NCI-H187 treated with DMSO at 0.1 percent for 48 hours (cell line): ENCODE measurements around the gene TUBA1B.
A peak's percentile ranks its signal among the peaks of the same experiment; 100 is the strongest.

Source experiments
- DNase-seq: peaks from one replicate; lab custom pipeline; 2025; lab: John Stamatoyannopoulos, UW

Gene TUBA1B

DNA sequence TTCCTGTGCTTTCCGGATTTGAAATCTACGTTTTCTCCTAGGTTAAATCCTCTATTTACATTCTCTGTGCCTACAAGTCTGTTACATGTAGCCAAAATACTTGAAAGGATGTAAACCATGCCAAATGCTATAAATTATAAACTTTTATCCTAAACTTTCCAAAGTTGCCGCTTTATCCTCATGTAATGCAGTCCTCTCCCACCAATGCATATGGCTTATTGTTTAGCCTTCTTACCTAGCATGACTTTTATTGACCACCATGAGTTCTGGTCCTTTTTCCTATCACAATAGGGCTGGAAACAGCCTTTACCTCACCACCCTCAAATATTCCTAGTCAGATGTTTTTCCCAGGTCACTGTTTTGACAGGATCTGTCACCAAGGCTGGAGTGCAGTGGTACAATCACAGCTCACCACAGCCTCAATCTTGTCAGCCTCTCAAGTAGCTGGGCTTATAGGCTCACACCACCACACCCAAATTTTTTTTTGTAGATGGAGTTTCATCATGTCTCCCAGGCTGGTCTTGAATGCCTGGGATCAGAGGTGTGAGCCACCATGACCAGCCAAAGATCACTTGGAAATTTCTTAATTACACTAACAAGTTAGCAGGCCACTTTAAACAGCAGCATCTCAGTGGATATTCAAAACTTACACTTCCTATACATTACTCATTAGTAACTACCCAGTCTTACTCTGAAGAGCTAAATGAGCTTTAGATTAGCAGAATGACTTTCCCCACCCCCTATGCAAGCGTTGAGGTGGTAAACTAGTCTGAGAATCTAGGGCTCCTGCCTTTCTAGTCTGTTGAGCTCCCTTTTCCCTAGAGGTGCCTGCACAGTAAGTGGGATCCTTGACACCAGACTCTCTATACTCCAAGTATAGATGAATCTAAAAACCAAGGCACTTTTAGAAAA is 4.1 kb downstream of the TUBA1B start:
- no peak for DNase-seq

DNA sequence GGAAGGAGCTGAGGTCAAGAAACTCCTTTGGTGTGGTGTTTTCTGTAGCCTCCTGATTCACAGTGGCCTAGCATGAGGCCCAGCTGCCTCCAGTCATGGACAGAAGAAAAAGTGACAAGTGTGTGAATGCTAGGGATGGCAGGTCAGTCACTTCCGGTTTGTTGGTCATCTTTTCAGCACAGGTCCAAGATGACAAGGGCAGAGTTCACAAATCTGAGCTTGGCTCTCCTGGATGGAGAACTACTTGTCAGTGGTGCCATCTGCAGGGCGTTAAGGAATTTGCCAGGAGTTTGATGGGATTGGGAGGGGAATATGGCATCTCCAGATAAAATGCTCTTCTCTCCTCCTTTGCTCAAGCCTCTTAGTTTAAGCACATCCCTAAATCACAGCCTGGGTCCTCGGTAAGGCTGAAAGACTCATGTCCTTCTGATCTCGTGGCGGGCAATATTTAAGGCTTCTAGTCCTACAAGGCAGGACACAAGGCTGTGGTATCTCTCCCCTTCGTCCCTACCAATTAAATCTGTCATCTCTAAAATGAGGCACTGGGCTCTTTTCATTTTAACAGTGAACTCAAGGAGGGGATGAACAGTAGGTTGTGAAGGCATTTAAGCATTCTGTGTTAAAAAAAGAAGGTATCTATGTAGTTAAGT is 10.0 kb downstream of the TUBA1B start:
- DNase-seq, result no peak

DNA sequence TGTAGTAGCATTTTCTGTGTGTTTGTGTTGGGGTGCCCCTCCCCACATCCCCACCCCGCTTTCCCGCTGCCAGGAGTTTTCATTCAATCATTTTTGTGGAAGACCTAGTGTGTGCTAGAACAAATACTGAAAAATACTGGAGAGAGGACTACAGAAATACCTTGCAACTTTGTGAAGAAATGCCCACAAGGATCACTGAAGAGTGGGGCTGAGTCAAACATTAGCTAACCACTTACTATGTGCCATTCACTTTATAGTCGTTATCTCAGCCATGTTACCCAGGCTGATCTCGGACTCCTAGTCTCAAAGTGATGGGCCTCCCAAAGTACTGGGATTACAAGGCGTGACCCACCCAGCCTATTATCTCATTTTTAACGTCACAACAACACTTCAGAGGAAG is 20.0 kb downstream of the TUBA1B start:
- no peak for DNase-seq

DNA sequence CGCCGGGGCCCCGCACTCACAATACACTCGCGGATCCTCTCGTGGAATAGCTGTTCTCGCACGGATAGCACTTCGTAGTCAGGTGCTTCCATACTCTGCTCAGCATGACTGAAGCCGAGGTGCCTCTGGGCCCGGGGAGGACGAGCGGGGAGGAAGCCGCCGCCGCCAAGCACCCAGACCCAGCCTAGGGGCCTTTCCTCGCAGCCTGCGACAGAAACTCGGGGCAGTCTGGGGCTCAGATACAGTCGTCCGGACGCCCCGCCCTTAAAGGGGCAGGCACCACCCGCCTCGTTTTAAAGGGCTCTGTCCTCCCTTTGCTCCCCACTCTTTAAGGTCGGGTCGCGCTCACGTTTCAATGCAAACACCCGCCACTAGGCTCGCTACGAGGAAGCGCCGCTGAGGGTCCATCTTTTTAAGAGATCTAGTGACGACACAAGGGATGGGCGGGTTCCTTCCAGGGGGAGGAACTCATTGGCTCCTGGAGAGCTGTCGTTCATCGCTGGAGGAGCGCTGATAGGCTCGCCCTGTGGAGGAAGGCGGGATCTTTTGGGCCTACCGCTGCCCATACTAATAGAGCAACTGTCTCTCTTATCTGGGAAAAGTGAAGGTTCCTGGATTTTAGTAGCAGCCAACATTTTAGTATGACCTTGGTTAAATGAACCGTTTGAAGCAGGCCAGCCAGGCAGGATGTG is 20.6 kb downstream of the TUBA1B start, which contains the start of gene LMBR1L:
TSS of gene LMBR1L (minus strand) at position 384 of the 692 bp plus-strand sequence. CDS start at position 92, 292 bp downstream.
- peak; percentile 92 for DNase-seq

DNA sequence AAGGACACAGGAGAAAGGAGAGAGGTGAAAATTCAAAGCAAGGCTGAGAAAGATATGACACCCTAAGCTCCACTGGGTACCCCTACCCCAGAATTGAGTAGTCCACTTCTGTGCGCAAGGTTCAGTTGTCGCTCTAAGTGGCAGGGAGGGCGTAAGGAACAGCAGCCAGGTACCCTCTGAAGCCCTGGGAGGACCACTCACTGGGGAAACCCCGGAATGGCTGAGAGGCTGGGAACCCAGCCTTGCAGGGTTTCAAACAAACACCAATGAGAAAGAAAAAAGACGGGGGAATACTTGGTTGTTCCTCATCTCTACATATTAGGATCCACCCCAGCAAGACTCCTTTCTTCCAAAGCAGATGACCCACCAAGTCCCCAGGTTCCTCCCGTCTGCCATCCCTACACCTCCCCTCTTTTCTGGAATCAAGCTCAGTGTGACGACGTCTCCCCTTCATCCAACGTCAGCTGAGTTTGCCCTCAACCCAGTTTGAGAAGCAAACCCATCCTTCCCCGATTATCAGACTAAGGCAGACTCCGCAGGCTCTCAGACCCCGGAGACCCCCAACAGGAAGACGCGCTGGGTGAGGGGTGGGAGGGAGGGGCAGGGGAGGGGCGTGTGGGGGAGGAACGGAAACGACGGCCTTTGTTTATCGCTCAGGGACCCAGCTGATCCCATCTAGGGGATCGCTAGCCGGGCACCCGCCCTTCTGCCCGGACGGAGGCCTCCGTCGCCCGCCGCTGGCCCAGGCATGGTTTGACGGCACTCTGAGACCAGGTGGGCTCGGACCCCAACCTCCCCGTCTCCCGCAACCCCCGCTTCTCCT is 21.3 kb downstream of the TUBA1B start:
- no peak for DNase-seq

DNA sequence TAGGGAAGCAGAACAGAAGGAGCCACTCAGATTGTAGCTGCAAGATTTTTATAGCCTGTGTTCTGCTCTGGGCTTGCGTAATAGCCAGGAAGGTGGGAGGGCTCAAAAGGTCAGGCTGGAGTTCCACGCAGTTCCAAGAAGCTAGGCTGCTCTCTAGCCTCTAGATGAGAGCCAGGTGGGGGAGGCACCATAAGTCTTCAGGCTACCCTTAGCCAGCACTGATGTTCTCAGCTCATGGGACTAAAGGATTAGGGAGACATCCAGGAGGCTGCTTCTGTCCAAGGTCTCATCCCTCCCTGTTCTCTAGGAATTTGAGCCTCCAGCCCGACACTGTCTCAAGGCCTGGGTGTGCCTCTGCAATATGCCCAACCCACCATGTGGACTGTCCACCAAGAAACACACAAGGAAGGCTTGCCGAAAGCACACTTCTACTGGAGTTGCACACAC is 22.2 kb downstream of the TUBA1B start:
- DNase-seq, result no peak

DNA sequence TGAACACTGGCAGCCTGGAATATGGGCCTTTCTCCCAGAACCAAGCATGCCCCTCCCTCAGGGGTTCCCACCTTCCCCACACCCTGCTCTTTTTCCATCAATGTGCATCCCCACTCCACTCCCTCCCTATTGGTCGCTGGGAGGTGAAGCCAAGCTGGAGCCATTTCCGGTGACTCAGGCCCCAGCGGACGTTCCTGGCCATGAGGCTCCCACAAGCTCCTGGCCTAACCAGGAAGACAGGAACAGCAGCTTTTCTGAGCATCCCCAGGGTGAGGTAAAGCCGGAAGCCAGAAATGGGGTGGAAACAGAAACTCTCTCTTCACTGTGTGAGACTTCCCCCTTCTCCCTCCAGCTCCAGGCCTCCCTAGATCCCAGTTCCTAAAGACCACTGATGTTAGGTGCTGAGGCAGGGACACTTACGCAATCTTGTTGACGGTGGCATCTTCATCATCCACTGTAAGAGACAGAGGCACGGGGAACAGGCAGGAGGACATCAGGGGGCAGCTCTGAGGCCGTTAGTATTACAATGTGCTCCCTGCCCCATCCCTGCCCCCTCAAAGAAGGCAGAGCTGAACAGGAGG is 25.6 kb downstream of the TUBA1B start:
- no peak for DNase-seq

DNA sequence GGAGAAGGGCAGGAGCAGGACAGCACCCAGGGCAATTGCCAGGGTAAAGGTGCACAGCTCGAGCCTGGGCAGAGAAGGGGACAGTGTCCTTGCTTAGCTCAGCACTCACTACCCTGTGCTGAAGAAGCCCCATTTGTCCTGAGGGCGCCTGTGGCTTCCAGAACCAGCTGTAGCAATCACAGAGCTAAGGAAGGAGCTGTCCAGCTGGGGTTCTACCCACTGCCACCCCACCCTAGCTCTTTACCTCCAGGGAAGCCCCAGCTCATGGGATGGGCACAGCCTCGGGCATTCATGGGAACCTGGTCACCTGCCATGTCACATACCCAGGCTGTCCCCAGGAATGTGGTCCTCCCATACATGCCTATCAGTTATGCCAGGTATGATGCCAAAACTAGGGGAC is 26.4 kb downstream of the TUBA1B start:
- no peak for DNase-seq

DNA sequence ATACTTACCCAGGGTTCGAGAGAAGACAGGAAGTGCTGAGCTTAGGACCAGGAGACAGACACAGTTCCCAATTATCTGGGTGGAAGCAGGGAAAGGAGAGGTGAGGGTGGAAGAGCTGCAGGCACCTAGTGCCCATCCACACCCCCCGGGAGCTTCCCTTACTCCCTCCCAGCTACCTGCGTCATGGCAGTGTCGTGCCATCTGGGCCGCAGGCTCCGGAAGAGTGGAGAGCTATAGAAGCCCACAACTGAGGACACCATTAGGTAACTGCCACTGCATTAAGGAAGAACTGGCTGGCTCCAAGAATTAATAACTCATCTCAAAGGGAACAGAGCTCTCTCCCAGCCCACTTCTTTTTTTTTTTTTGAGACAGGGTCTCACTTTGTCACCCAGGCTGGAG is 30.8 kb downstream of the TUBA1B start:
- DNase-seq, result no peak

DNA sequence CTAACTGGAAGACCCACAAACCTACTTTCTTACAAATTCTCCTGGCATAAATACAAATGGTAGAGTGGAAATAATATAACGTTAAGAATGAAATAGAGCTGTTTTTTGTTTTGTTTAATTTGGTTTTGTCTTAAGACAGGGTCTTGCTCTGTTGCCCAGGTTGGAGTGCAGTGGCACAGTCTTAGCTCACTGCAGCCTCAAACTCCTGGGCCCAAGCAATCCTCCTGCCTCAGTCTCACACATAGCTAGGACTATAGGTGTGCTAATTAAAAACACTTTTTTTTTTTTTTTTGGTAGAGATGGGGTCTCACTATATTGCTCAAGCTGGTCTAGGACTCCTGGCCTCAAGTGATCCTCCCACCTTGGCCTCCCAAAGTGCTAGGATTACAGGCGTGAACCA is 32.5 kb downstream of the TUBA1B start:
- no peak for DNase-seq

DNA sequence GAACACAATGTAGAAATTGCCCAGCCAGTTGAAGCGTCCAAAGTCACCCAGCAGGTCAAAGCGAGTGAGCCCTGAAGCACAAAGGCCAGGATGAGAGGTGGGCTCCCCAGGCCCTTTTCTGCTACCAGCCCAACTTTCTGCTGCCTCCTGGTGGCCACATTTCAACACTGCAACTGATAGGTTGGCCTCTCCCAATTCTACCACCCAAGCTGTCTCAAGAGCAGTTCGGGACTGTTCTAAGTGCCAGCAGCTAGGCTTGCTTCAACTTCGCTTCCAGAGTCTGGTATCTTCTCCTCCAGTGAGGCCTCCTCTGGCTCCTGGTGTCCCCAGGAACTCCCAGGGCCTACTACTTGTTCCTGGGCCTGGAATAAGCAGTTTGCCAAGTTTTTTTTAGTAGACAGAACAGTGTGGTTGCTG is 33.2 kb downstream of the TUBA1B start:
- no peak for DNase-seq

DNA sequence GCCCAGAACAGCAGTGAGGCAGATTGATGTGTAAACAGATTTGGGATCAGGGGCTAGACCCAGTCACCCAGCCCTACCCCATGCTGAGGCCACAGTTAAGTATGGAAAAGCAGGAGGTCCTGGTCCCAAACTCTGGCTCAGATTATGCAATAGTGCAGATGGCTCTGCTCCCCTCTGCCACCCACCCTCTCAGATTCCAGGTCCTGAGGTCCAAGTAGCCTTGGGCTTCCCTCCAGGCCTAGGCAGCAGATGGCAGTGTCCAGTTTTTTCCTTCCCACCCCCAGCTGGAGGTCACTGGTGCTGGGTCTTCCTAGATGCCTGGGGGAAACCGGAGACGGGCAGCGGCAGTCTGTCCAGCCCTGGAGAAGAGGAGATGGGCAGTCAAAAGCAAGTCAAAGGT is 33.8 kb downstream of the TUBA1B start:
- DNase-seq, result no peak

DNA sequence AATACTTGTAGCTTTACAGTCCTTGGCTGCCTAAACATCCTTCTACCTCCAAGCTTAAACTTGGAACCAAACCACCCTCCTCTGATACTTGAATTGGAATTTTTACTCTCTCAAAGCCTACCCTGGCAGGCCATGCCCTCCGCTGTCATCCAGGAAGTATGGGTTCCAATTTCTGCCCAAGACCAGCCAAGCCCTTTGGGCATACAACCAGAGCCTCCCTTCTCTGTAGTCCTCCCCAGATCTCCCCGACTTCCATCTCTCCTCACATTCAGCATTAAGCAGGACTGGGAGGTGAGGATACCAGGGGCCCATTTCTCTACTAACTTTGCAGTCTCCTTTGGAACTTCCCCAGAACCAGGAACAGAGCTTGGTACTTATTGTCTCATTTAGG is 36.2 kb downstream of the TUBA1B start:
- no peak for DNase-seq

DNA sequence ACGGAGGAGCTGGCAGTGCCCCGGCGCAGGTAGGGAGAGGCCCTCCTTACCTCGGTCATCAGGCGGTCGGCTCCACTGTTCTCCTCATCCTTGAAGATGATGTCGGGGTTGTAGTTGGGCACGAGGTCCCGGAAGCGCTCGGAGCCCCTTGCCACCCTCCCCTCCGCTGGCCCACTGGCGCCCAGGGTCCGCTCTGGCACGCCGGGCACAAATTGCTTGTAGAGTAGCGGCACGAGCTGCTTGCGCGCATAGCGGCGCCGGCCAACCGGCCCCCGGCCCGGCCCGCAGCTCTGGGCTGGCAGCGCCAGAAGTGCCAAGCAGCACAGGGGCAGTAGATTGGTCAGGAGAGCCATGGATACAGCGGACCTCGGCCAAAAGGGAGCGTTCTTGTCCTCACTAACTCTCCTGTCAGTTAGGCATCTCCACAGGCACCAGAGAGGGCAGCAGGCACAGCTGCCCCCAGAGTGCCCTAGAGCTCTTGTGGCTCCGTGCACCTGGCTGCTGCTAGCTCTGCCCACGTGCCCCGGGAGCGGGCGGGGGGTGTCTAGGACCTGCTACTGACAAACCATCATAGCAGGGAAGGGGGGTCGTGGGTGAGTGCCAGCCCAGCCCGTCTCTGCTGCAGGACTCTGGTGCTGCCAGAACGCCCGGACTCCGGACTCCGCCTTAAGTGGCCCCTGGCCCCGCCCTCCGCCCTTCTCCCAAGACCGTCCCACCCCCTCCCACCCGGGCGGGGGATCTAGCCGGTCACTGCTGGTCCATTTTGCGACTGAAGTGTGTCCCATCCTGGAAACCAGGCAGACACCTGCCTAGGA is 36.8 kb downstream of the TUBA1B start, which contains the start of gene DHH:
TSS of gene DHH (minus strand) at position 642 of the 815 bp plus-strand sequence. CDS start at position 353, 289 bp downstream.
- DNase-seq, result no peak

DNA sequence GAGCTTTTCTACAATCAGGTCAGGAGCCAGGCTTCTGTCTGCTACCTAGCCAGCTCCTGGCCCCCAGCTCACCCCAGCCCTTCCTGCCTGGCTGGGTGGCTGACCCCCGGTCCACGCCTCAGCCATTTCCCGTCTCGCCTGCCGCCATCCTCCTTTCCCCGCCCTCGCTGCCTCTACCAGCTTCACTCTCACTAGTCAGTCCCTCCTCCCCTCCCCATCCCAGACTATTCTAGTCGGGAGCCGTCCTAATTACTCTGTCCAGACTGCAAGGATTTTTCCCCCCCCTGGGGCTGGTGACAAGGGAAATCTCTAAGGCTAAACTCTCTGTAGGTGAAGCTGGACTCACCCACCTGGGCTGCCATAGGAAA is 37.4 kb downstream of the TUBA1B start:
- DNase-seq, result no peak

DNA sequence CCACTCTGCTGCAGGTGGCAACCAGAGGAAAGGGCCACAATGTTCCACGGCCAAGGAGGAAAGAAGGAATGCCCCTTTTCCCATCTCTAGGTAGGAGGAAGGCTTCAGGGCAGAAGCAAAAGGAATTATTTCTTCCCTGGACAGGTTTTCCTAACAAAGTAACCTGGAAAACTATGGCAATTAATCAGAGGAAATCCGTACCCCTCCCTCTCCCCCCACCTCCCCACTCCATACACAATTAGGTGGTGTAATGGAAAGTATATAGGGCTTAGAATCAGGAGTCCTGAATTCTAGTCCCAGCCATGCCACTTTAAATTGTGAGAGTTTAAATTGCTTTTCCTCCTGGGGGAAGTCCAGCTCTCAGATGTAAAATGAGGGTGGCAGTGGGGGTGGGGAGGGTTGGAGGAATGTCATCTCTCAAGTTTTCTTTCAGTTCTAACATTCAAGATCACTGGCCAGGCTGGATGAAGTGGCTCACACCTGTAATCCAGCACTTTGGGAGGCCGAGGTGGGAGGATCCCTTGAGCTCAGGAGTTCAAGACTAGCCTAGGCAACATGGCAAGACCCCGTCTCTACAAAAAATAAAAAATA is 38.3 kb downstream of the TUBA1B start:
- no peak for DNase-seq

DNA sequence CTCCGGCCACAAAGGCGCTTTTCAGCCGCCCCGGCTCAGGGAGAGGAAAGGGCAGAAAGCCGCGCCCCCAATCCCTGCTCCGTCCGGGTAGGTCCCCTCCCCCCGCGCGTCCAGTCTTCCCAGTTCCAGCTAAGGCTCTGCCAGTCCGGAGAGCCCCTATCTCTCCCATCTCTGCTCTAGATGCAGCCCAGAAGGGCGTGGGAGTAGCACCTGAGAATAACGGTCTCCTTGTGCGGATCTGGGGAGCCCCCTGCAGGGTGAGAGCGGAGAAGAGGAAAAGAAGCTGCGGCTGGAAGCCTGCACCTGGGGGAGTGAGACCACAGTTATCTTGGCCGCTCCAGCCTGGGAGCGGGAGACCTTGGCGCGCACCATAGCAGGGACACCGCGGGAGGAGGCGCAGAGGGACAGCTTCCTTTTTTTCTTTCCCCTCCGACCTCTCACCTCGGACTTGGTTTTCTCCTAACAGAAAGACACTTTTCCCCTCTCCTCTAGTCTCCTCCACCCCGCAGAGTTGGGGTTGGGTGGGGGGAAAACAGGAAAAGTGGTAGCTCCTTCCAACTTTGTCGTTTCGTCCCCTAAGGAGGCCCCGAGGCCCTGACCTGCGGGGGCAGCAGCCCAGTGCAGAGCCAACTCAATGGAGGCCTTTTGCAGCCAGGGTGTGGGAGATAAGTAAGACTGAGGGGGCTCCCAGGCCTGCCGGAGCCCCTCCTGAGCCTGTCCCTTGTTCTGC is 38.9 kb downstream of the TUBA1B start:
- no peak for DNase-seq

DNA sequence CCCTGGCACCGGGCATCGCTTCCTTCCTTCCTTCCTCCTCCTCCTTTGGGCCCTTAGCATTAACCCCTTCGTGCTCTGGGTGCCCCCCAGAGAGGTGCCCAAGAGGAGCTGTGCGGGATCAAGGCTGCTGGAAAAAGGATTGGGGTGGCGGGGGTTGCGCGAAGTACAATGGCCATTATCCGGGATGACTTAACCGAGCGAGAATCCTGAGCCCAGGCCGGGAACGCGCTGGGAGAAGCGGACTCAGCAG is 39.4 kb downstream of the TUBA1B start:
- no peak for DNase-seq

DNA sequence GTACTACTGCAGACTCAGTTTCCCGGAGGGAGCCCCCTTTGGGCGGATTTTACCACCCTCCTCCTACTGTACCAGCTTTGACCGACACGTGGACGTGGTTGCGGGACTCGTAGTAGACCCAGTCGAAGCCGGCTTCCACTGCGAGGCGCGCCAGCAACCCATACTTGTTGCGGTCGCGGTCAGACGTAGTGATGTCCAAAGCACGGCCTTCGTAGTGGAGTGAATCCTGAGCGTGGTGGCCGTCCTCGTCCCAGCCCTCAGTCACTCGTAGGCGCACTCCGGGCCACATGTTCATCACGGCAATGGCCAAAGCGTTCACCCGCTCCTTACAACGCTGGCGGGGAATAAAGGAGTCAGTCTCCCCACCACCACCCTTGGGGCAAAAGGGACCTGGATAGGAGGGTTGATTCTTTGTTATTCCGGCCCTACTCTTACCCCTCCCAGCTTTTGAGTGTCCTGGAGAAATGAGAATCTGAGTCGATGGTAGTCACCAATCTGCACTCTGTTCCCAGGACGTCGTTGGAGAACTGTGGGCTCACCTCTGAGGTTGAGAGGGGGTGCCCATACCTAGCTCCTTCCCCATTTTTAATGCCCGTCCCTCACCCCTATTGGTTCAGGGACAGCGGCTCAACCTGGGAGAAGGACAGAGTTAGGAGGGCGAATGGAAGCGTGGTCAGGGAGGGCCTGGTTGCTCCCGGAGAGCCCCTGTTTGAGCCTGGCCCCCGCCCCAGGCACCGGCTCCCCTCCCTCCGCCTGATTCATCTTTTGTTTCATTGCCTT is 39.9 kb downstream of the TUBA1B start:
- DNase-seq, result no peak
